ENCODE data around the gene SLC16A10. TPM values are rescaled to one million over a fixed set of nuclear protein-coding genes. Genes with fewer than 3 reads are reported as not detected.

Gene SLC16A10
- total and polyA plus RNA-seq, 2 experiments from 2014 or later = 12.1 to 30.9 TPM

DNA sequence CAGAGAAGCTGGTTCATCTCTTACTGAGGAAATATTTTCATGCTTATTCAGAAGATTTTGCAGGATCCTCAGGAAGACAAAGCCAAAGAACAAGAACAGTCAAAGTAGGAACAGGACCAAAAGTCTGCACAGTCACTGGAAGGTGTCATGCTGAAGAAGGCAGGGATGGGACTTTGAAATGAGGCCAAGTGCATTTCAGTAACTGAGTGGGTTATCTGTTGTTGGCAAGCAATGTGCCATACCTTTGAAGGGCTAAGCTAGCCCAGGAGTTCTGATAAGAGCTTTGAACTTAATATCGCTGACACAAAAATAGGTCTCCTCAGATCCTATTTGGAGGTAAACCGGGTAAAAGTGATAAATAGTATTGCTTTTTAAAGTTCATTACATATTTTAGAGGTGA is 31.5 kb downstream of the SLC16A10 start:
- Mint-ChIP-seq H3K27ac (no peak overlapping the region), H3K4me1 (peaks cover 12% of the 10 kb centered on the region), H3K36me3 (ENCODE audit: low read depth) (0 out of 3 replicates have a peak, but pooled peaks cover 3% of the 10 kb centered on the region), H3K9me3 (no peaks in the 10 kb centered on the region), H3K27me3 (ENCODE audit: insufficient read depth, low read depth, poor library complexity) (no peaks in the 10 kb centered on the region), H3K4me3 (no peak overlapping the region)
- no peak overlapping the region for H3K4me3 ChIP-seq
- peaks cover under 1% of the 10 kb centered on the region; the same call in 1 of the 2 replicates for H3K4me1 ChIP-seq (ENCODE audit: insufficient read depth)
- ATAC-seq (no peak), DNase-seq (ENCODE audit: low spot score) (no peak)
- H3K79me2 ChIP-seq (replicated peaks; ENCODE audit: insufficient read depth) = peaks cover 18% of the 10 kb centered on the region; the same call in 1 of the 2 replicates
- H2AFZ ChIP-seq = no peak overlapping the region
- H3K9me2 ChIP-seq (ENCODE audit: insufficient read depth) = no peaks in the 10 kb centered on the region; the same call in 1 of the 2 replicates
- no peaks in the 10 kb centered on the region for H3K36me3 ChIP-seq (ENCODE audit: insufficient read depth)
- no peak overlapping the region for H3K4me2 ChIP-seq
- H3F3A ChIP-seq (replicated peaks; ENCODE audit: low read depth) = no peaks in the 10 kb centered on the region
- TF ChIP-seq NANOG (IDR thresholded peaks at IDR 0.05; ENCODE audit: borderline replicate concordance) (no peak), JUNB (IDR thresholded peaks at IDR 0.05; ENCODE audit: unreplicated experiment) (no peak), EZH2phosphoT487 (IDR thresholded peaks at IDR 0.05; ENCODE audit: unreplicated experiment) (no peak), ZNF114 (CRISPR knock-in tag; IDR thresholded peaks at IDR 0.05) (no peak), EZH2 (IDR thresholded peaks at IDR 0.05; ENCODE audit: low read depth, unreplicated experiment) (no peak), ZNF331 (CRISPR knock-in tag; IDR thresholded peaks at IDR 0.05; ENCODE audit: low read depth) (no peak), ZNF462 (CRISPR knock-in tag; IDR thresholded peaks at IDR 0.05) (no peak), STAT1 (IDR thresholded peaks at IDR 0.05; ENCODE audit: unreplicated experiment) (no peak)
- TF ChIP-seq, protein P1, sequence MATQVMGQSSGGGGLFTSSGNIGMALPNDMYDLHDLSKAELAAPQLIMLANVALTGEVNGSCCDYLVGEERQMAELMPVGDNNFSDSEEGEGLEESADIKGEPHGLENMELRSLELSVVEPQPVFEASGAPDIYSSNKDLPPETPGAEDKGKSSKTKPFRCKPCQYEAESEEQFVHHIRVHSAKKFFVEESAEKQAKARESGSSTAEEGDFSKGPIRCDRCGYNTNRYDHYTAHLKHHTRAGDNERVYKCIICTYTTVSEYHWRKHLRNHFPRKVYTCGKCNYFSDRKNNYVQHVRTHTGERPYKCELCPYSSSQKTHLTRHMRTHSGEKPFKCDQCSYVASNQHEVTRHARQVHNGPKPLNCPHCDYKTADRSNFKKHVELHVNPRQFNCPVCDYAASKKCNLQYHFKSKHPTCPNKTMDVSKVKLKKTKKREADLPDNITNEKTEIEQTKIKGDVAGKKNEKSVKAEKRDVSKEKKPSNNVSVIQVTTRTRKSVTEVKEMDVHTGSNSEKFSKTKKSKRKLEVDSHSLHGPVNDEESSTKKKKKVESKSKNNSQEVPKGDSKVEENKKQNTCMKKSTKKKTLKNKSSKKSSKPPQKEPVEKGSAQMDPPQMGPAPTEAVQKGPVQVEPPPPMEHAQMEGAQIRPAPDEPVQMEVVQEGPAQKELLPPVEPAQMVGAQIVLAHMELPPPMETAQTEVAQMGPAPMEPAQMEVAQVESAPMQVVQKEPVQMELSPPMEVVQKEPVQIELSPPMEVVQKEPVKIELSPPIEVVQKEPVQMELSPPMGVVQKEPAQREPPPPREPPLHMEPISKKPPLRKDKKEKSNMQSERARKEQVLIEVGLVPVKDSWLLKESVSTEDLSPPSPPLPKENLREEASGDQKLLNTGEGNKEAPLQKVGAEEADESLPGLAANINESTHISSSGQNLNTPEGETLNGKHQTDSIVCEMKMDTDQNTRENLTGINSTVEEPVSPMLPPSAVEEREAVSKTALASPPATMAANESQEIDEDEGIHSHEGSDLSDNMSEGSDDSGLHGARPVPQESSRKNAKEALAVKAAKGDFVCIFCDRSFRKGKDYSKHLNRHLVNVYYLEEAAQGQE (IDR thresholded peaks at IDR 0.05; ENCODE audit: unreplicated experiment) = no peak
- TF ChIP-seq, protein P2, sequence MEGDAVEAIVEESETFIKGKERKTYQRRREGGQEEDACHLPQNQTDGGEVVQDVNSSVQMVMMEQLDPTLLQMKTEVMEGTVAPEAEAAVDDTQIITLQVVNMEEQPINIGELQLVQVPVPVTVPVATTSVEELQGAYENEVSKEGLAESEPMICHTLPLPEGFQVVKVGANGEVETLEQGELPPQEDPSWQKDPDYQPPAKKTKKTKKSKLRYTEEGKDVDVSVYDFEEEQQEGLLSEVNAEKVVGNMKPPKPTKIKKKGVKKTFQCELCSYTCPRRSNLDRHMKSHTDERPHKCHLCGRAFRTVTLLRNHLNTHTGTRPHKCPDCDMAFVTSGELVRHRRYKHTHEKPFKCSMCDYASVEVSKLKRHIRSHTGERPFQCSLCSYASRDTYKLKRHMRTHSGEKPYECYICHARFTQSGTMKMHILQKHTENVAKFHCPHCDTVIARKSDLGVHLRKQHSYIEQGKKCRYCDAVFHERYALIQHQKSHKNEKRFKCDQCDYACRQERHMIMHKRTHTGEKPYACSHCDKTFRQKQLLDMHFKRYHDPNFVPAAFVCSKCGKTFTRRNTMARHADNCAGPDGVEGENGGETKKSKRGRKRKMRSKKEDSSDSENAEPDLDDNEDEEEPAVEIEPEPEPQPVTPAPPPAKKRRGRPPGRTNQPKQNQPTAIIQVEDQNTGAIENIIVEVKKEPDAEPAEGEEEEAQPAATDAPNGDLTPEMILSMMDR (conservative IDR thresholded peaks at IDR 0.05; ENCODE audit: low read depth in 2 of 2) = no peak
- no peak overlapping the region for H3K27ac ChIP-seq (ENCODE audit: low read depth)
- no peaks in the 10 kb centered on the region for H4K20me1 ChIP-seq (replicated peaks; ENCODE audit: insufficient read depth)
- H3K27me3 ChIP-seq (ENCODE audit: insufficient read depth) = no peaks in the 10 kb centered on the region

Measured in GM23338 (cell line).